Left ventricle myocardium inferior (tissue), 1 donor: ENCODE data around the gene MTMR6. TPM values are rescaled to one million over a fixed set of nuclear protein-coding genes. Genes with fewer than 3 reads are reported as not detected.

Experiments used
- DNase-seq: peaks from one replicate; pipeline ENCODE4 v3.0.0-alpha.2; 2020
- H3K27ac ChIP-seq: fragments of 200-600 bp; replicated peaks from 2 replicates; pipeline ENCODE4 v1.8.0; 2021
- H3K27me3 ChIP-seq: fragments of 200-600 bp; 2 replicates; pipeline ENCODE4 v1.8.0; 2021; ENCODE audit warnings: low read depth
- H3K36me3 ChIP-seq: fragments of 200-600 bp; 2 replicates; pipeline ENCODE4 v1.8.0; 2021
- H3K4me1 ChIP-seq: fragments of 200-600 bp; 2 replicates; pipeline ENCODE4 v1.8.0; 2021
- H3K4me3 ChIP-seq: fragments of 200-600 bp; 2 replicates; pipeline ENCODE4 v1.8.0; 2021; ENCODE audit warnings: mild to moderate bottlenecking, moderate library complexity
- H3K9me3 ChIP-seq: fragments of 200-600 bp; replicated peaks from 2 replicates; pipeline ENCODE4 v1.8.0; 2021
- CTCF ChIP-seq: fragments of 200-600 bp; IDR thresholded peaks from 2 replicates; pipeline ENCODE4 v1.8.0; 2021; ENCODE audit warnings: antibody characterized with exemption, mild to moderate bottlenecking, borderline replicate concordance
- intact Hi-C: fragments of 100-400 bp; cut with micrococcal nuclease; formaldehyde crosslinking; loops from one replicate; pipeline ENCODE4 v1.11.0; 2022
- total RNA-seq: library from RNA; stranded (reverse); fragmentation: NEBNext Ultra II Directional; extraction: Animal tissue kit (Norgen Biotek cat#: 25700); gene quantifications from one replicate; pipeline ENCODE4 v1.2.1, GENCODE V29; 2021
- donor health status: DM: no; HTN: yes; CAD: no; lungs with severe emphysema.

MTMR6 gene
- total RNA-seq, 1 donor from 2014 or later, result 17.4 TPM

- H3K36me3 ChIP-seq, result no peaks in the 10 kb centered on the region
- H3K4me3 ChIP-seq, result peak overlapping the region; percentile 87
- no peaks in the 10 kb centered on the region for H3K9me3 ChIP-seq
- no peak for TF ChIP-seq CTCF
- H3K27me3 ChIP-seq, result peaks cover 19% of the 10 kb centered on the region
- peaks cover 28% of the 10 kb centered on the region for H3K4me1 ChIP-seq
- H3K27ac ChIP-seq, result peak overlapping the region; percentile 92
- intact Hi-C loops, result no loop called here
- peak; percentile 24 for DNase-seq
Observed at GRCh38 chr13:25300861-25301346, 13.6 kb upstream of the MTMR6 start.

- no peak for DNase-seq
- H3K4me1 ChIP-seq, result peaks cover 2% of the 10 kb centered on the region
- no peak for TF ChIP-seq CTCF
- H3K9me3 ChIP-seq, result no peaks in the 10 kb centered on the region
- no peak overlapping the region for H3K4me3 ChIP-seq
- H3K27me3 ChIP-seq, result peaks cover 41% of the 10 kb centered on the region
- H3K36me3 ChIP-seq, result no peaks in the 10 kb centered on the region
- intact Hi-C loops, result no loop called here
- H3K27ac ChIP-seq, result no peak overlapping the region
Observed at GRCh38 chr13:25295701-25296100, 8.4 kb upstream of the MTMR6 start.

- no peak for TF ChIP-seq CTCF
- intact Hi-C loops, result no loop called here
- DNase-seq, result no peak
- H3K27me3 ChIP-seq, result peaks cover 41% of the 10 kb centered on the region
- H3K9me3 ChIP-seq, result no peaks in the 10 kb centered on the region
- H3K27ac ChIP-seq, result no peak overlapping the region
- no peak overlapping the region for H3K4me3 ChIP-seq
- H3K4me1 ChIP-seq, result no peaks in the 10 kb centered on the region
- no peaks in the 10 kb centered on the region for H3K36me3 ChIP-seq
Observed at GRCh38 chr13:25295228-25295627, 7.9 kb upstream of the MTMR6 start.

- Histone ChIP-seq H3K9me3 (no peaks in the 10 kb centered on the region), H3K27me3 (peaks cover 35% of the 10 kb centered on the region), H3K4me3 (no peak overlapping the region), H3K27ac (no peak overlapping the region), H3K4me1 (peaks cover 5% of the 10 kb centered on the region), H3K36me3 (no peaks in the 10 kb centered on the region)
- intact Hi-C loops, result no loop called here
- TF ChIP-seq CTCF, result no peak
- no peak for DNase-seq
Observed at GRCh38 chr13:25292301-25292700, 5.0 kb upstream of the MTMR6 start.

GRCh38 chr13:25291691-25292090 is 4.4 kb upstream of the MTMR6 start:
- H3K27me3 ChIP-seq, result peaks cover 29% of the 10 kb centered on the region

More at GRCh38 chr13:25291691-25292090, 4.4 kb upstream of the MTMR6 start:
- Histone ChIP-seq H3K36me3 (no peaks in the 10 kb centered on the region), H3K27ac (no peak overlapping the region), H3K4me3 (no peak overlapping the region), H3K4me1 (peaks cover 10% of the 10 kb centered on the region), H3K9me3 (no peaks in the 10 kb centered on the region)
- intact Hi-C loops, result no loop called here
- no peak for TF ChIP-seq CTCF
- no peak for DNase-seq
